ENCODE data around the gene WIF1.

WIF1 gene

GRCh38 chr12:65121049-65121955 lies at the start of gene WIF1:
Gene WIF1 (minus strand): TSS chr12:65121305. CDS start chr12:65121191, 114 bp downstream.
- in situ Hi-C loops (cut with MboI; ENCODE audit: low sequenced_read_pairs) = no loop called here

GRCh38 chr12:65170209-65170881 lies 49.2 kb upstream of the WIF1 start:
- in situ Hi-C loops (cut with MboI; ENCODE audit: low sequenced_read_pairs) = no loop called here

GRCh38 chr12:65169320-65170208 lies 48.5 kb upstream of the WIF1 start, which contains the start of gene LEMD3:
Gene LEMD3 (plus strand): TSS chr12:65169583. CDS start chr12:65169597, 14 bp downstream.
- in situ Hi-C loops (cut with MboI; ENCODE audit: low sequenced_read_pairs) = no loop called here

GRCh38 chr12:65168681-65169319 lies 47.7 kb upstream of the WIF1 start:
- in situ Hi-C loops (cut with MboI; ENCODE audit: low sequenced_read_pairs) = no loop called here

- in situ Hi-C loops (cut with MboI; ENCODE audit: low sequenced_read_pairs) = no loop called here
Observed at GRCh38 chr12:65164774-65165173, 43.7 kb upstream of the WIF1 start.

GRCh38 chr12:65164244-65164643 lies 43.1 kb upstream of the WIF1 start:
- in situ Hi-C loops (cut with MboI; ENCODE audit: low sequenced_read_pairs) = no loop called here

GRCh38 chr12:65162609-65163008 lies 41.5 kb upstream of the WIF1 start:
- in situ Hi-C loops (cut with MboI; ENCODE audit: low sequenced_read_pairs) = no loop called here

- in situ Hi-C loops (cut with MboI; ENCODE audit: low sequenced_read_pairs) = no loop called here
Observed at GRCh38 chr12:65157091-65157490, 36.0 kb upstream of the WIF1 start.

GRCh38 chr12:65156366-65156841 lies 35.3 kb upstream of the WIF1 start:
- in situ Hi-C loops (cut with MboI; ENCODE audit: low sequenced_read_pairs) = no loop called here

GRCh38 chr12:65155784-65156183 lies 34.7 kb upstream of the WIF1 start:
- in situ Hi-C loops (cut with MboI; ENCODE audit: low sequenced_read_pairs) = no loop called here

GRCh38 chr12:65152596-65152995 lies 31.5 kb upstream of the WIF1 start:
- in situ Hi-C loops (cut with MboI; ENCODE audit: low sequenced_read_pairs) = no loop called here

- in situ Hi-C loops (cut with MboI; ENCODE audit: low sequenced_read_pairs) = no loop called here
Observed at GRCh38 chr12:65152012-65152411, 30.9 kb upstream of the WIF1 start.

- in situ Hi-C loops (cut with MboI; ENCODE audit: low sequenced_read_pairs) = no loop called here
Observed at GRCh38 chr12:65147312-65147905, 26.3 kb upstream of the WIF1 start.

GRCh38 chr12:65140738-65141137 lies 19.6 kb upstream of the WIF1 start:
- in situ Hi-C loops (cut with MboI; ENCODE audit: low sequenced_read_pairs) = no loop called here

- in situ Hi-C loops (cut with MboI; ENCODE audit: low sequenced_read_pairs) = no loop called here
Observed at GRCh38 chr12:65139389-65139788, 18.3 kb upstream of the WIF1 start.

GRCh38 chr12:65133879-65134278 lies 12.8 kb upstream of the WIF1 start:
- in situ Hi-C loops (cut with MboI; ENCODE audit: low sequenced_read_pairs) = no loop called here

- in situ Hi-C loops (cut with MboI; ENCODE audit: low sequenced_read_pairs) = no loop called here
Observed at GRCh38 chr12:65126482-65126881, 5.4 kb upstream of the WIF1 start.

GRCh38 chr12:65125975-65126374 lies 4.9 kb upstream of the WIF1 start:
- in situ Hi-C loops (cut with MboI; ENCODE audit: low sequenced_read_pairs) = no loop called here

- in situ Hi-C loops (cut with MboI; ENCODE audit: low sequenced_read_pairs) = no loop called here
Observed at GRCh38 chr12:65125247-65125646, 4.1 kb upstream of the WIF1 start.

Data from HL-60/S4 (cell line).